Measurements from ENCODE around the gene AGO1.

AGO1 gene
- long read RNA-seq, donor 1 = 0 reads
- long read RNA-seq, donor 2, full-length matches to known transcripts = 1 of 8 reads
- long read RNA-seq, donor 2, partial matches to known transcripts = 7 of 8 reads
- long read RNA-seq, donor 2, other reads (novel, unspliced or antisense) = 0 of 8 reads
- long read RNA-seq, donor 3, full-length matches to known transcripts = 1 of 1 reads
- long read RNA-seq, donor 3, partial matches to known transcripts = 0 of 1 reads
- long read RNA-seq, donor 3, other reads (novel, unspliced or antisense) = 0 of 1 reads
- long read RNA-seq, donor 4, full-length matches to known transcripts = 1 of 1 reads
- long read RNA-seq, donor 4, partial matches to known transcripts = 0 of 1 reads
- long read RNA-seq, donor 4, other reads (novel, unspliced or antisense) = 0 of 1 reads
- long read RNA-seq, donor 5, full-length matches to known transcripts = 2 of 2 reads
- long read RNA-seq, donor 5, partial matches to known transcripts = 0 of 2 reads
- long read RNA-seq, donor 5, other reads (novel, unspliced or antisense) = 0 of 2 reads
- long read RNA-seq, donor 6, full-length matches to known transcripts = 1 of 1 reads
- long read RNA-seq, donor 6, partial matches to known transcripts = 0 of 1 reads
- long read RNA-seq, donor 6, other reads (novel, unspliced or antisense) = 0 of 1 reads
- long read RNA-seq, donor 7, full-length matches to known transcripts = 3 of 3 reads
- long read RNA-seq, donor 7, partial matches to known transcripts = 0 of 3 reads
- long read RNA-seq, donor 7, other reads (novel, unspliced or antisense) = 0 of 3 reads
- long read RNA-seq, donor 8, full-length matches to known transcripts = 1 of 1 reads
- long read RNA-seq, donor 8, partial matches to known transcripts = 0 of 1 reads
- long read RNA-seq, donor 8, other reads (novel, unspliced or antisense) = 0 of 1 reads

DNA sequence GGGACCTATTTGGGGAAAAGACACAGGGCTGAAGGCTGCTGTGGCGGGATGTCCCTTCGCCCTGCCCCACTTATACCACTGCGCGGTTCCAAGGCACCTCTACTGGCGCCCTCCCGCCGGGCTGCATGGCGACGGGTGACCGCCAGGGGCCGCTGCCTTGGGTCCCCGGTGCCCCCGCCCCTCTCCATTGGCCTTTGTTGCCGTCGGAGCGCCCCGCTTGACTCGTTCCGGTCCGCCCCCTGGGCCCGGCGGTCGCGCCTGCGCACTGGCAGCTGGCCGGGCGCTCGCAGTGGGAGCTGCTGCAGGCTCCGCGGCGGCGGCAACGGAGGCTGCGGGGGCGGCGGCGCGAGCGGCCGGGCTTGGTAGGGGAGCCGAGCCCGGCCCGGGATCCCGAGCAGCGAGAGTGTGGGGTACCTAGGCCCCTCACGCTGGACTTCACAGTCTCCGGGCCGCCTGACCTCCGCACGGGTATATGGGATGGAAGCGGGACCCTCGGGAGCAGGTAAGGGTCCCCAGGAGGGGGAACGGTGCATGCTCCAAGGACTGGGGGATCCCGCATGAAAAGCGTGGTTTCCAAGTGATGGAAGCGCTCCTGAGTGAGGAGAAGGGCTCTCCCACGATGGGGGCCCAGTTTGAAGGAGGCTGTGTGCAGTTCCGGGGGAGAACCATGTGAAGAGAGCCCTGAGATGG is at the start of gene AGO1:
Gene AGO1 (plus strand): TSS at position 265 of the 690 bp plus-strand sequence. CDS start 213 bp downstream, at position 478.
- peak; percentile 85 for DNase-seq

DNA sequence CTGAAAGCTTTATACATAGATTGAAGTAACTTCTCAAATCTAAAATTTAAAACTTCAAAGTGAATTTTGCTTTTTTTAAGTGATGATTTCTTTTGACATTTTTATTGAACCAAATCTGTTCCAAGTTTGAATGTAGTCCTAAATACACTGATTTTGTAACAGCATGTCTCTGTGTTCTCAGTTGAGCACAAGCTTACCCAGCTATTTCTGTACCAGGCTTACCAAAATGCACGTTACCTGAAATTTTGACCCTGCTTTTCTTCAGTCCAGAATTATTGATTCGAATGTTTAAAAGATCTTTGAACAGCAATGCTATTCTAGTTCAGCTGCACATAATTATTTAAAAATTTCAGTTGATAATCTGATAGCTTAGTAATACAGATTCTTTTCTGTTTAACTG is 49.6 kb upstream of the AGO1 start:
- no peak for DNase-seq

DNA sequence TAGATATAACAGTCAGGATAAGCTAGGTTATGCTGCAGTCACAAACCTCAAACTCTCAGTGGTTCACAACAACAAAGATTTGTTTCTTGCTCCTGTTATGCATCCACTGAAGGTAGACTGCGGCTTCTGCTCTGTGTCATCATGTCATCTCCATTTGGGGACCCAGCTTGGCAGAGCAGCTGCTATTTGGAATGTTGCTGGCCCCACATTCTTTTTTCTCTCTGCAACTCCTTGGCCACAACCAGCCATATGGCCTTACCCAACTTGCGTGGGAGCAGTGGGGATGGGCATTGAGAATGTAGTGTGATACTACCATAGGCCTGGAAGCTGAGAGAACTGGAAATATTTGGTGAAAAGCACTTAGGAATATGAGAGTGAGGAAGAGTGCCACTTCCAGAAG is 48.8 kb upstream of the AGO1 start:
- DNase-seq = no peak

- no peak for DNase-seq
These were observed 47.6 kb upstream of the AGO1 start for GRCh38 chr1:35835398-35835797.

GRCh38 chr1:35836734-35837133 is 46.3 kb upstream of the AGO1 start:
- no peak for DNase-seq

GRCh38 chr1:35838693-35839245 is 44.2 kb upstream of the AGO1 start:
- DNase-seq = no peak

DNA sequence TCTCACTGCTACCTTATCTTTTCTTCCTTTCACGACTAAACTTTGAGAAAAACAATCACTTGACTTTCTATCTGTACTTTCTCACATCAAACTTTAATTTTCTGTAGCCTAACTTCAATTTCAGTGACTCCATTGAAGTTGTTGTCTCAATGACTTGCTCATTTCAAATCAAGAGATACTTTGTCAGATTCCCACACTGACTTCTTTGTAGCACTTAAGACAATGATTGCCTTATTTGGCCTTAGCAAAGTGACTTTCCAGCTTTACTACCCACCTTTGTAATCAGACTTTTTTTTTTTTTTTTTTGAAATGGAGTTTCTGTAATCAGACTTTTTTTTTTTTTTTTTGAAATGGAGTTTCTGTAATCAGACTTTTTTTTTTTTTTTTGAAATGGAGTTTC is 38.2 kb upstream of the AGO1 start:
- no peak for DNase-seq

DNA sequence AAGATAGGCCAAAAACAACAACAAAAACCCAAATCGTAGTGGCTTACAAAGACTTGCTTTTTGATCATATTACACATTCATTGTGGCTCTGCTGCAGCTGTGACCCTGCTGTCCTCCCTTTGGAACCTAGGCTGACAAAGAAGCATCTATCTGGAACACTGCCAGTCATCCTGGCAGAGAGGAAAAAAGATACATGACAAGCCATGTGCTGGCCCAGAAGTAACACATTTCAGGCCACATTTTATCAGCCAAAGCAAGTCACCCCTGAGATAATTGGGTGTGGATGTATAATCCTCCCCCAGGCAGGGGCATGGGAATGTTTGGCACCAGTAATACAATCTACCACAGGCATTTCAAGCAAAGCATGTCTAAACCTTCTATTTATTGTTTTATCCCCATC is 37.2 kb upstream of the AGO1 start:
- DNase-seq = no peak

- DNase-seq = no peak
These were observed 35.0 kb upstream of the AGO1 start for GRCh38 chr1:35847935-35848565.

GRCh38 chr1:35850051-35850450 is 33.0 kb upstream of the AGO1 start:
- DNase-seq = no peak

GRCh38 chr1:35850716-35851115 is 32.3 kb upstream of the AGO1 start:
- no peak for DNase-seq

GRCh38 chr1:35851132-35851869 is 31.7 kb upstream of the AGO1 start:
- no peak for DNase-seq

DNA sequence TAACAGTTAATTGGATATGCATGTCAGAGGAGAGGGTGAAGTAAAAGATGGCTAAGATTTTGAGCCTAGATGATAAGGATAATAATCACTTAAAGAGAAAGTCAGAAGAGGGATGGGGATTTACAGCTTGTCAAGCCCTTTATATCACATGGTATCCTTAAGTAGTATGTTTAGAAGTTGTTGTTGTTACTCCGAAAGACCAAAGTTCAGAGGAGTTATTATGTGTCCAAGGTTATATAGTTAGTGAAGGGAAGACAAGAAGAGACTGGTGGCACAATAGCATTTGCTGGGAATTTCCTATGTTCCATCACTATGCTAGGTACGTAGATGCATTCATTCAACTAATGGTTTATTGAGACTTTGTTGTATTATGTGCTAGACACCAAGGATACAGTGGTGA is 30.8 kb upstream of the AGO1 start:
- no peak for DNase-seq

- no peak for DNase-seq
These were observed 27.9 kb upstream of the AGO1 start for GRCh38 chr1:35854989-35855700.

- DNase-seq = no peak
These were observed 26.0 kb upstream of the AGO1 start for GRCh38 chr1:35856964-35857363.

GRCh38 chr1:35857830-35858229 is 25.2 kb upstream of the AGO1 start:
- DNase-seq = no peak

DNA sequence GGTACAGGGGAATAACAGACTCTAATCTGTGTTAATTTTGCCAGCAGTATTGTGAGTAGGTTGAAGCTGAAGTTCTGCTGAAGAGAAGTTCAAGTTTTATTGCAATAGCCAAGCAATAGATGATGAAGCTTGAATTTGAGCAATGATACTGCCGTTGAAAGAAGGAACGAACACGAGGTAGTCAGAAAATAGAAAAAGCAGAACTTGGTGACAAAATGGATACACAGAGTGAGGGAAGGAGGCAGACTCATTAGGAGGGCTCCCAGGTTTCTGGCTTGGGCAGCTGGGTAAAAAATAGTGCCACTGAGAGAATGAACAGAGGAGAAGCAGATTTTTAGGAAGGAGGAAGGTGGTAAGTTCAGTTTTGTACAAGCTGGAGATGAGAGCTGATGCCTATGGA is 22.3 kb upstream of the AGO1 start:
- DNase-seq = no peak

DNA sequence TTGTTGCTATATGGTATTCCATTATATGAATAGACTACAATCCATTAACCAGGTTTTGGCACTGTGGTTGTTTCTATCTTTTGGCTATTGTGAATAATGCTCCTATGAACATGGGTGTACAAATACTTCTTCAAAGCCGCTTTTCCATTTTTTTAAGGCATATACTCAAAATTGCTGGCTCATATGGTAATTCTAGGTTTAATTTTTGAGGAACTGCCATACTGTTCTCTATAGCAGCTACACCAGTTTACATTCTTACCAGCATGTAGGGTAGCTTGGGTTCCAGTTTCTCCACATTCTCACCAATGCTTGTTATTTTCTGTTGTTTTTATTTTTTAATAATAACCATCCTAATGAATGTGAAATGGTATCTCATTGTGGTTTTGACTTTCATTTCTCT is 19.9 kb upstream of the AGO1 start:
- no peak for DNase-seq

DNA sequence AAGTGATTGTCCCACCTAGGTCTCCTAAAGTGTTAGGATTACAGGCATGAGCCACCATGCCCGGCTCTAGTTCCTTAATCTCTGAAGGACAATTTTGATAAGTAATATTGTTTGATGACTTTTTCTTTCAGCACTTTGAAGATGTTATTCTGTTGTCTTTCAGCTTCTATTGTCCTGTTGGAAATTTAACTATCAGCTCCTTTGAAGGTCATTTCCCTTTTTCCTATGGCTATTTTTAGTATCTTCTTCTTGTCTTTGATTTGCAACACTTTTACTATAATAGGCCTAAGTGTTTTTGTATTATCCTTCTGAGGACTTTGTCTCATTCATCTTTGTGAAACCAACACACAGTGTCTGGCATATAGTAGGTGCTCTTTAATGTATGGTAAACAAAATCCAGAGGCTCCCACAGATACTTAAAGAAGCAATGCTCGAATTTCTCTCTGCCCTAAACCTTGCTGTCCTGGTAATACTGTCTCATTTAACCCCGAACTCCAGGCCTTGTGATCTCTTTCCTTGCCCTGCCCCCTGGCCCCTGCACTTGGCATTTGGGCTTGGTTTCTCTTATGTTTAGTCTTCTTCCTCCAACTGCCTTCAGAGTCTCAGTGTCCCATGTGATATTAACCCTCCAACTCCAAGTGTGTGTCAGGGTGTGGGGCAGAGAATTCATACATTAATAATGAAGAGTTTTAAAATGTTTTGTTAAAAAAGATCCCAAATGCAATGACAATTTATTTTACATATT is 19.0 kb upstream of the AGO1 start:
- no peak for DNase-seq

DNA sequence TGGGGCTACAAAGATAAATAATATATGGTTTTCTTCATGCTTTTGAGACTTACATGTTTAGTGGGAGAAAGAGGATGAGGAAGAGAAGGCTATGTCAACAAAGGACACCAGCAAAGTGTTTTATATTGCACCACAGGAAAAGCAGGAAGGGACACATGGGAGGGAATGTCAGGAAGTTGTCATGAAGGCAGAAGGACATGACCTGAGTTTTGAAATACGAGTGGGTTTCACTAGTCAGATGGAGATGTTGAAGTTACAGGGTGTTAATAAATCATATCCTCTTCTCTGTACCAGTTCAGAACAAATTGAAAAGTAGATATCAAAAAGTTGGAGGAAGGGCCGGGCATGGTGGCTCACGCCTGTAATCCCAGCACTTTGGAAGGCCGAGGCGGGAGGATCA is 18.2 kb upstream of the AGO1 start:
- no peak for DNase-seq

All from right kidney (tissue), 9 donors.